ENCODE results near the gene RAMP2.

DNA sequence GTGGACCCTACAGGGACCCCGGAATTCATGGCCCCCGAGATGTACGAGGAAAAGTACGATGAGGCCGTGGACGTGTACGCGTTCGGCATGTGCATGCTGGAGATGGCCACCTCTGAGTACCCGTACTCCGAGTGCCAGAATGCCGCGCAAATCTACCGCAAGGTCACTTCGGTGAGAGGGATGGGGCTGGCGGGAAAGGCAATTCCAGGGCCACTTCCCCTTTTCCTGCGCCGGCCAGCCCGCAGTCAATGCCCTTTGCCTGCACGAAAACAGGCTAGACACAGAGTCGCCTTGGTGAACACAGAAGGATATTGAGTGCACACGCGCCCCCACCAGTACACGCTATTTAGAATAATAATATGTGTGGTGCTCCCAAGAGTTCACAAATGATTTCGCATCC is 23.4 kb downstream of the RAMP2 start:
- TF ChIP-seq CTCF (optimal IDR thresholded peaks at IDR 0.05 in 1 of 3, IDR thresholded peaks at IDR 0.05 in 1 of 3, conservative IDR thresholded peaks at IDR 0.05 in 1 of 3; ENCODE audit: extremely low read depth in 1 of 3, insufficient read depth in 2 of 3, low read length in 3 of 3) (no peak), EZH2 (IDR thresholded peaks at IDR 0.05; ENCODE audit: low read length) (no peak)
